Measurements from ENCODE around the gene CCDC167. TPM values are rescaled to one million over a fixed set of nuclear protein-coding genes. Genes with fewer than 3 reads are reported as not detected.

CCDC167 gene
- total and polyA plus RNA-seq, 2 donors (not counting 1 experiment from before 2014, with no cell fraction given) = 11.1 to 60.1 TPM

Other genes with a start within 250 kb of the CCDC167 start
- gene TBC1D22B, start 242.1 kb downstream of the CCDC167 start, total RNA-seq = 11.2 and 12.5 TPM in 2 replicates
- 5.1 and 5.3 TPM in 2 replicates for gene TBC1D22B, start 242.1 kb downstream of the CCDC167 start, polyA plus RNA-seq
- 0.19 and 1.2 TPM in 2 replicates for gene TMEM217, start 241.7 kb downstream of the CCDC167 start, total RNA-seq
- gene TMEM217, start 241.7 kb downstream of the CCDC167 start, polyA plus RNA-seq = 0.49 and 0.73 TPM in 2 replicates
- gene RNF8, start 145.9 kb downstream of the CCDC167 start, total RNA-seq = 16.9 and 18.8 TPM in 2 replicates
- gene RNF8, start 145.9 kb downstream of the CCDC167 start, polyA plus RNA-seq = 5.3 and 7.4 TPM in 2 replicates
- 81.3 and 82.9 TPM in 2 replicates for gene CMTR1, start 66.7 kb downstream of the CCDC167 start, total RNA-seq
- 46.0 and 61.6 TPM in 2 replicates for gene CMTR1, start 66.7 kb downstream of the CCDC167 start, polyA plus RNA-seq
- 28.9 and 37.9 TPM in 2 replicates for gene MDGA1, start 198.0 kb upstream of the CCDC167 start, total RNA-seq
- gene MDGA1, start 198.0 kb upstream of the CCDC167 start, polyA plus RNA-seq = 0.36 and 0.81 TPM in 2 replicates

Data from B cell (primary cell).